Measurements from ENCODE around the gene PRKN.

DNA sequence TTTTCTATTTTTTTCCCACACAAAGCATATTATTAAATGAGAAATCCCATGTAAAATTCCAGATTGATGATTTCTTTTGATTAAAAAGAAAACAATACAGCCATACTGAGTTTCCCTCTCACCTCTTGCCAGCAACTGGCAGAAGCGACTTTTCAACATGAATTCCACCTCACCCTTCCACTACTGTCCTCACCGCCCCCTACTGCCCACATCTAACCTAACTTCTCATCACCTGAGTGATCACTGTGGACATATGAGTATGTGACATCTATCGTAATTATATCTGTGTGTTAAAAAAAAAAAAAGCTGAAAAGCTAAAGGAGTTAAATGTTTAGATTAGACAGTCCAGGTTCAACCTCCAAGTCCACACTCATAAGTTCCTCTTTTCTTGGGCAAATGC lies 528.6 kb downstream of the PRKN start:
- TF ChIP-seq, protein P1, sequence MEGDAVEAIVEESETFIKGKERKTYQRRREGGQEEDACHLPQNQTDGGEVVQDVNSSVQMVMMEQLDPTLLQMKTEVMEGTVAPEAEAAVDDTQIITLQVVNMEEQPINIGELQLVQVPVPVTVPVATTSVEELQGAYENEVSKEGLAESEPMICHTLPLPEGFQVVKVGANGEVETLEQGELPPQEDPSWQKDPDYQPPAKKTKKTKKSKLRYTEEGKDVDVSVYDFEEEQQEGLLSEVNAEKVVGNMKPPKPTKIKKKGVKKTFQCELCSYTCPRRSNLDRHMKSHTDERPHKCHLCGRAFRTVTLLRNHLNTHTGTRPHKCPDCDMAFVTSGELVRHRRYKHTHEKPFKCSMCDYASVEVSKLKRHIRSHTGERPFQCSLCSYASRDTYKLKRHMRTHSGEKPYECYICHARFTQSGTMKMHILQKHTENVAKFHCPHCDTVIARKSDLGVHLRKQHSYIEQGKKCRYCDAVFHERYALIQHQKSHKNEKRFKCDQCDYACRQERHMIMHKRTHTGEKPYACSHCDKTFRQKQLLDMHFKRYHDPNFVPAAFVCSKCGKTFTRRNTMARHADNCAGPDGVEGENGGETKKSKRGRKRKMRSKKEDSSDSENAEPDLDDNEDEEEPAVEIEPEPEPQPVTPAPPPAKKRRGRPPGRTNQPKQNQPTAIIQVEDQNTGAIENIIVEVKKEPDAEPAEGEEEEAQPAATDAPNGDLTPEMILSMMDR (conservative IDR thresholded peaks at IDR 0.05): no peak
- no peak for TF ChIP-seq EZH2 (IDR thresholded peaks at IDR 0.05; ENCODE audit: low read depth)
